Muscle layer of duodenum (tissue), 2 donors: ENCODE data around the gene ALOX5.

Source experiments
- H3K27ac ChIP-seq: one replicate; pipeline ENCODE4 v1.7.0; 2013; ENCODE audit warnings: mild to moderate bottlenecking, low read length
- H3K27me3 ChIP-seq: one replicate; pipeline ENCODE4 v1.7.0; 2013; ENCODE audit warnings: low read depth, mild to moderate bottlenecking, control low read depth, low read length
- H3K36me3 ChIP-seq, 2 donors: one replicate each; pipeline ENCODE4 v1.7.0; 2013; ENCODE audit warnings: low read length in 2 of 2, control low read depth in 1 of 2, mild to moderate bottlenecking in 1 of 2; ENCODE audit not compliant: insufficient read depth in 2 of 2, control insufficient read depth in 1 of 2
- H3K4me1 ChIP-seq, 2 donors: one replicate each; pipeline ENCODE4 v1.7.0; 2013; ENCODE audit warnings: low read length in 2 of 2, mild to moderate bottlenecking in 2 of 2, control low read depth in 1 of 2, moderate library complexity in 1 of 2; ENCODE audit not compliant: insufficient read depth in 2 of 2, control insufficient read depth in 1 of 2
- H3K4me3 ChIP-seq, 2 donors: one replicate each; pipeline ENCODE4 v1.7.0; 2013; ENCODE audit warnings: low read length in 2 of 2, low read depth in 1 of 2, mild to moderate bottlenecking in 1 of 2
- H3K9me3 ChIP-seq, 2 donors: one replicate each; pipeline ENCODE4 v1.7.0; 2013; ENCODE audit warnings: low read length in 2 of 2, control low read depth in 1 of 2, mild to moderate bottlenecking in 1 of 2; ENCODE audit not compliant: control insufficient read depth in 1 of 2
- donor health status: healthy.

The ALOX5 gene

GRCh38 chr10:45452268-45452667 lies 78.3 kb downstream of the ALOX5 start:
- Histone ChIP-seq H3K27me3 (no peaks in the 10 kb centered on the region), H3K9me3 (no peaks in the 10 kb centered on the region), H3K36me3 (peaks cover 6 to 13% of the 10 kb centered on the region in 2 donors), H3K4me1 (no peaks in the 10 kb centered on the region), H3K4me3 (no peak overlapping the region), H3K27ac (no peak overlapping the region)

- no peak overlapping the region for H3K4me3 ChIP-seq
- H3K4me1 ChIP-seq = no peaks in the 10 kb centered on the region
- H3K36me3 ChIP-seq = peaks cover 12 to 20% of the 10 kb centered on the region in 2 donors
- no peak overlapping the region for H3K27ac ChIP-seq
- no peaks in the 10 kb centered on the region for H3K9me3 ChIP-seq
- no peaks in the 10 kb centered on the region for H3K27me3 ChIP-seq
Measured at GRCh38 chr10:45452743-45453452, 78.9 kb downstream of the ALOX5 start.

DNA sequence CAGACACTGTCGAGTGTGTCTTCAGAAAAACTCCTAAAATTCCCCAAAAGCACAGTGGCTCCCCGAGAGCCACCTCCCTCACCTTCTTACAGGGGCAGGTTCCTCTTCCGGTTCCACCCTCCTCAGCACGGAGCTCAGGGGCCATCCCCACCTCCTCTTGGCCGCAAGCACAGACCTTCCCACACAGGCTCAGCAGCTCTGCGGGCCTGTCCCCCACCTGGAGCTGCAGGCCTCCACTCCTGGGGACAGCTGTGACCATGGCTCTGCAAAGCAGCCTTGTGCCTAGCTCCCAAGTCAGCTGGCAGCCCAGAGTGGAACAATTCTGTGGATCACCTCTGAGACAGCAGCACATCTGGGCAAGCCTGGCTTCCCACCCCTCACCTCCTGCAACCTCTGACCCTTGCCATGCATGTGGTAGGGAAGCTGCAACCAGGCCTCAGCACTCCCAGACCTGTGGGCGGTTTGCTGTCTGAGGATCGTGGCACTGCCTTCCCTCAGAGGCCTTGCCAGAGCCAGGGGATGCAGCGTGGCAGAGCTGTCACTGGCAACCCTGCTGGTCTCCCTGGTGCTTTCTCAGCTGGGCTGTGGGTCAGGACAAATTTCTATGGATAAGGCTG lies 79.7 kb downstream of the ALOX5 start:
- Histone ChIP-seq H3K4me1 (no peaks in the 10 kb centered on the region), H3K9me3 (no peaks in the 10 kb centered on the region), H3K36me3 (peaks cover 19 to 28% of the 10 kb centered on the region in 2 donors), H3K4me3 (no peak overlapping the region), H3K27ac (no peak overlapping the region), H3K27me3 (no peaks in the 10 kb centered on the region)

GRCh38 chr10:45454262-45454661 lies 80.2 kb downstream of the ALOX5 start:
- no peaks in the 10 kb centered on the region for H3K9me3 ChIP-seq
- no peak overlapping the region for H3K27ac ChIP-seq
- H3K27me3 ChIP-seq = no peaks in the 10 kb centered on the region
- no peak overlapping the region for H3K4me3 ChIP-seq
- H3K4me1 ChIP-seq = no peaks in the 10 kb centered on the region
- peaks cover 24 to 33% of the 10 kb centered on the region in 2 donors for H3K36me3 ChIP-seq

DNA sequence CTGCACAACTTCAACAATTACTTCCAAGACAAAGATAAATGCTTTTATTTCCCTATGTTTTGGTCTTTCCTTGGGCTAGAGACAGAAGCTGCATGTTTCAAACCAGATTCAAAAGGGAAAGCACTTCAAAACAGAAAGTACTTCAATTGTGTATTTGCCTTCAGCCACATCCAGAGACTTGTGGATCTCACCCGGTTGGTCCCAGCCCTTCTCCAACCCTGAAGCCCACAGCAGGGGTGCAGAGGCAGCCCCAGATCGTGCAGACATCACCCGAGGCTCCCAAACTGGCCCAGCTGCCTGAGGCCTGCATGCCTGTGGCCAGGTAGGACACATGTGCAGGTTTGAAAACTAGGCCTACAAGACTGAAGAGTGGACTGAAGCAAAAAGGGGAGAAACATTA lies 80.8 kb downstream of the ALOX5 start:
- H3K4me1 ChIP-seq = no peaks in the 10 kb centered on the region
- peaks cover 30 to 38% of the 10 kb centered on the region in 2 donors for H3K36me3 ChIP-seq
- no peaks in the 10 kb centered on the region for H3K9me3 ChIP-seq
- H3K27me3 ChIP-seq = no peaks in the 10 kb centered on the region
- H3K4me3 ChIP-seq = no peak overlapping the region
- no peak overlapping the region for H3K27ac ChIP-seq

- Histone ChIP-seq H3K9me3 (no peaks in the 10 kb centered on the region), H3K36me3 (peaks cover 30 to 51% of the 10 kb centered on the region in 2 donors), H3K27me3 (no peaks in the 10 kb centered on the region), H3K27ac (no peak overlapping the region), H3K4me3 (no peak overlapping the region), H3K4me1 (no peaks in the 10 kb centered on the region)
Measured at GRCh38 chr10:45456233-45456632, 82.2 kb downstream of the ALOX5 start.

DNA sequence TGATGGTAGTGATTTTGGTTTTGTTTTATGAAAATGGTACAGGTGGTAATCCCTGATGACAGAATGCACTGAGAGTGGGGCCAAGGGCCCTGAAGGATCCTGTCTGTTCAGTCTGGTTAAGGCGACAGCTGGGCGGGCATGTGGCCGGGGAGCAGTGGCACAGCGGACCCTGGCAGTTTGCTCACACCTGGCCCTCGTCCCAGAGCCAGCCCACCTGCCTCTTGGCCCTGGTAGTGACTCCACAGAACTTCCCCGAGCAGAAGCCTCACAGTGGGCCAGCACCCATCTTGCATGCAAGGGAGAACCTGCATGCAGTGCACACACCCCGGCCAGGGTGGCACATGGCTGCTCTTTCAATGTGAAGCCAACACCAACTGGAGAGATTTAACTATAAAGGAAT lies 82.8 kb downstream of the ALOX5 start:
- H3K4me1 ChIP-seq = peaks cover 0 to under 1% of the 10 kb centered on the region in 2 donors
- no peak overlapping the region for H3K27ac ChIP-seq
- no peak overlapping the region for H3K4me3 ChIP-seq
- no peaks in the 10 kb centered on the region for H3K9me3 ChIP-seq
- H3K27me3 ChIP-seq = no peaks in the 10 kb centered on the region
- H3K36me3 ChIP-seq = peaks cover 30 to 54% of the 10 kb centered on the region in 2 donors

DNA sequence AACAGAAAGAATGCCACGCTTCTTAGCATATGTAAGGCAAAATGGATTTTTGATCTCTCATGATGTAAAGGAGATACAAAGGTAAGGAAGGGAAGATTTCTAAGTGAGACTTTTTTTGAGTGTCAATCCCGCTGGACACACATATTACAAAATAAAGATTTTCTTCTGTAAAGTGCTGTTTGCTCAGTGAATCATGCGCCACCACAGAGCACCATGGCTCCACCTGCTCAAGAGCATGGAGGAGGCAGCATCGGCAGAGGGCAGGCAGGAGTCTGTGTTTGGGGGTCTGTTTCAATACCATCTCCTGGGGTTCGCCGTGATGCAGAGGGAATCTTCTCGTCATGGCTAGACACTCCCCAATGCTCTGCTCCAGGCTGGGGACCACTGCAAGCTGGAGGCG lies 83.5 kb downstream of the ALOX5 start:
- Histone ChIP-seq H3K36me3 (peaks cover 30 to 57% of the 10 kb centered on the region in 2 donors), H3K27ac (no peak overlapping the region), H3K27me3 (no peaks in the 10 kb centered on the region), H3K9me3 (no peaks in the 10 kb centered on the region), H3K4me3 (no peak overlapping the region), H3K4me1 (peaks cover 0 to 5% of the 10 kb centered on the region in 2 donors)

- Histone ChIP-seq H3K27ac (no peak overlapping the region), H3K9me3 (no peaks in the 10 kb centered on the region), H3K4me1 (peaks cover 0 to 9% of the 10 kb centered on the region in 2 donors), H3K4me3 (no peak overlapping the region), H3K36me3 (peaks cover 30 to 65% of the 10 kb centered on the region in 2 donors), H3K27me3 (no peaks in the 10 kb centered on the region)
Measured at GRCh38 chr10:45460235-45460878, 86.3 kb downstream of the ALOX5 start.

DNA sequence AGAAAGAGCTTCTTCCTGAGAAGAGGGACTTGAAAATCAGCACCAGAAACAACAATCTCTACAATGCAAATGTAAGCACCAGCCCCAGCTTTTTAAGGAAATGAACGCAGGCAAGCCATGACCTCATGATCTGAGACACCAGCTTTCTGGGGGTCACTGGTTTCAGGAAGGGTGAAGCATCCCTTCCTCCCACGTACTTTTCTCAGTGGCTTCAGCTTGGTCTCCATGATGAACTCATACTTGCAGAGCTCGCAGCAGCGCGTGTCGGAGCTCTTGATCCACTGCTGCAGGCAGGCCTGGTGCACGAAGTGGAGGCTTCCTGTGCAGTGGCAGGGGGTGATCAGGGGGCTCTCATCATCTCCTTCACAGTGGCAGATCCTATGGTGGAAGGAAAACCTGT lies 87.0 kb downstream of the ALOX5 start:
- H3K27me3 ChIP-seq = no peaks in the 10 kb centered on the region
- no peak overlapping the region for H3K27ac ChIP-seq
- H3K36me3 ChIP-seq = peaks cover 30 to 63% of the 10 kb centered on the region in 2 donors

DNA sequence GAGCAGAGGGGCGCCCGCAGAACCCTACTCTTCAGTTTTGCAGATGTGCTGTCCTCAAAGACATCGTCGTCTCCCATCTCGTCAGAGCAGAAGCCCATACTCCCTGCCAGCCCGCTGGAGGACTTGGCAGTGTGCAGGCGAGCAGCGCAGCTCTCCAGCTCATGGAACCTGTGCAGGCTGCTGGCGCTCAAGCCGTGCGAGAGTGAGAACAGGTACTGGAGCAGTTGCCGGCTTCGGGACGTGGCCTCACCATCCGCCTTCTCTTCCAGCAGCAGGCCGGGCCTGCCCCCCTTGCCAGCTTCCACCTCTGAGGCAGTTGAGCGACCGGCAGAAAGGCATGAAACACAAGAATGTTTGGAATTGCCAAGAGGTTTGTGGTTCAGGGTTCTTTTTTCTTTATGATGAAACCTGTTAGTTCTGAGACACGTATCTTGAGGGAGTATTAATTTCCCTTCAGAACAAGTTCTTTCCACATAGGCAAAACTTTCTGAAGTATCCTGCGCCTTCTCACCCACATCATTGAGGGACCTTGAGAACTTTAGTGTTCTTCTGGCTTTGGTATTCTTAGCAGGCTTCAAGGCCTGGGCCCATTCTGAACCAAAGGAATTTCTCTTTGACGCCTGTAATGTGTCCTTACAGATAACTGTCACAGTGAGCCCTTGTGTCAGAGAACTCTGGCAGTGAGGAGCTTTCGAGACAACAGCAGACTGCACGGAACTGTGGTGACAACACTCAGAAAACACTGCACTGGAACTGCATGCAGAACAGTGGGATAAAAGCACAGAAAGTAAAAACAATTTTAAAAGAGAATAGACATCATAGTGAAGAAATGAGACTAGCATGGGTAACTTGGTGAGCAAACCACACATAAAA lies 89.5 kb downstream of the ALOX5 start:
- Histone ChIP-seq H3K9me3 (no peaks in the 10 kb centered on the region), H3K4me1 (peaks cover 0 to 10% of the 10 kb centered on the region in 2 donors), H3K36me3 (peaks cover 13 to 40% of the 10 kb centered on the region in 2 donors), H3K27ac (no peak overlapping the region), H3K27me3 (no peaks in the 10 kb centered on the region), H3K4me3 (no peak overlapping the region)

More for the DNA sequence above, 87.0 kb downstream of the ALOX5 start:
- Histone ChIP-seq H3K9me3 (no peaks in the 10 kb centered on the region), H3K4me3 (no peak overlapping the region), H3K4me1 (peaks cover 0 to 10% of the 10 kb centered on the region in 2 donors)
